Measurements from ENCODE around the gene CHAD.

The CHAD gene

GRCh38 chr17:50458701-50459676 is 9.7 kb downstream of the CHAD start:
- no peak for DNase-seq (ENCODE audit: low read depth in 2 of 2)

- no peak for DNase-seq (ENCODE audit: low read depth in 2 of 2)
These were observed 10.4 kb downstream of the CHAD start for GRCh38 chr17:50458270-50458669.

- no peak for DNase-seq (ENCODE audit: low read depth in 2 of 2)
These were observed 11.1 kb downstream of the CHAD start for GRCh38 chr17:50457621-50458020.

GRCh38 chr17:50453901-50454300 is 14.8 kb downstream of the CHAD start:
- DNase-seq (ENCODE audit: low read depth in 2 of 2), result no peak

GRCh38 chr17:50452630-50453300 is 15.9 kb downstream of the CHAD start:
- DNase-seq (ENCODE audit: low read depth in 2 of 2), result no peak

- no peak for DNase-seq (ENCODE audit: low read depth in 2 of 2)
These were observed 16.6 kb downstream of the CHAD start for GRCh38 chr17:50451943-50452629.

GRCh38 chr17:50448643-50449042 is 20.0 kb downstream of the CHAD start:
- no peak for DNase-seq (ENCODE audit: low read depth in 2 of 2)

- no peak for DNase-seq (ENCODE audit: low read depth in 2 of 2)
These were observed 20.6 kb downstream of the CHAD start for GRCh38 chr17:50447870-50448595.

- DNase-seq (ENCODE audit: low read depth in 2 of 2), result no peak
These were observed 22.9 kb downstream of the CHAD start for GRCh38 chr17:50445730-50446325.

GRCh38 chr17:50444841-50445715 is 23.6 kb downstream of the CHAD start:
- no peak for DNase-seq (ENCODE audit: low read depth in 2 of 2)

GRCh38 chr17:50443505-50443974 is 25.1 kb downstream of the CHAD start:
- DNase-seq (ENCODE audit: low read depth in 2 of 2), result no peak

GRCh38 chr17:50440838-50441829 is 27.5 kb downstream of the CHAD start:
- no peak for DNase-seq (ENCODE audit: low read depth in 2 of 2)

GRCh38 chr17:50440172-50440837 is 28.4 kb downstream of the CHAD start:
- no peak for DNase-seq (ENCODE audit: low read depth in 2 of 2)

GRCh38 chr17:50439008-50439407 is 29.7 kb downstream of the CHAD start:
- no peak for DNase-seq (ENCODE audit: low read depth in 2 of 2)

GRCh38 chr17:50437409-50437808 is 31.3 kb downstream of the CHAD start:
- DNase-seq (ENCODE audit: low read depth in 2 of 2), result no peak

- DNase-seq (ENCODE audit: low read depth in 2 of 2), result no peak
These were observed 36.4 kb downstream of the CHAD start for GRCh38 chr17:50432125-50432762.

- no peak for DNase-seq (ENCODE audit: low read depth in 2 of 2)
These were observed 37.7 kb downstream of the CHAD start for GRCh38 chr17:50430821-50431618.
